ENCODE measurements around the gene TPCN1. TPM values are rescaled to one million over a fixed set of nuclear protein-coding genes. Genes with fewer than 3 reads are reported as not detected.

The TPCN1 gene
- total RNA-seq, 1 experiment from 2014 or later, result 43.0 TPM

- Mint-ChIP-seq H3K4me3 (ENCODE audit: unreplicated experiment) (no peak overlapping the region), H3K9me3 (ENCODE audit: unreplicated experiment) (no peaks in the 10 kb centered on the region), H3K4me1 (ENCODE audit: insufficient read depth, unreplicated experiment) (peaks cover 6% of the 10 kb centered on the region), H3K27ac (ENCODE audit: low read depth, unreplicated experiment) (peak overlapping the region; percentile 14), H3K36me3 (ENCODE audit: insufficient read depth, unreplicated experiment) (peaks cover 59% of the 10 kb centered on the region), H3K27me3 (ENCODE audit: insufficient read depth, unreplicated experiment) (no peaks in the 10 kb centered on the region)
- DNase-seq (ENCODE audit: unreplicated experiment), result peak; percentile 71
- no peak for TF ChIP-seq CTCF (IDR thresholded peaks at IDR 0.05; ENCODE audit: unreplicated experiment)
- ChIA-PET CTCF (interaction anchor here (0.6 to 1.0 kb wide), 2 partner anchors 57 to 664 kb away, joined by 3 to 4 read pairs; no protein-coding TSS in a partner anchor), POLR2A (interaction anchor here (3.1 to 13.3 kb wide), 2 partner anchors 9 to 10 kb away, joined by 13 to 237 read pairs; partner anchors contain the start of gene TPCN1)
- intact Hi-C loops (cut with micrococcal nuclease), result no loop called here
- BruUV-seq (replicated peaks), result no TSS peak
Observed at GRCh38 chr12:113231235-113232088, 10.2 kb downstream of the TPCN1 start.

- H3K27me3 Mint-ChIP-seq (ENCODE audit: insufficient read depth, unreplicated experiment), result no peaks in the 10 kb centered on the region
- no peak for TF ChIP-seq CTCF (IDR thresholded peaks at IDR 0.05; ENCODE audit: unreplicated experiment)
- ChIA-PET CTCF (interaction anchor here (0.6 to 1.0 kb wide), 2 partner anchors 57 to 85 kb away, joined by 3 to 4 read pairs; no protein-coding TSS in a partner anchor), POLR2A (interaction anchor here (3.1 to 13.3 kb wide), 2 partner anchors 9 to 10 kb away, joined by 13 to 237 read pairs; partner anchors contain the start of gene TPCN1)
- DNase-seq (ENCODE audit: unreplicated experiment), result no peak
- H3K36me3 Mint-ChIP-seq (ENCODE audit: insufficient read depth, unreplicated experiment), result peaks cover 64% of the 10 kb centered on the region
- intact Hi-C loops (cut with micrococcal nuclease), result no loop called here
- H3K27ac Mint-ChIP-seq (ENCODE audit: low read depth, unreplicated experiment), result peak overlapping the region; percentile 14
- no peaks in the 10 kb centered on the region for H3K9me3 Mint-ChIP-seq (ENCODE audit: unreplicated experiment)
- peaks cover 6% of the 10 kb centered on the region for H3K4me1 Mint-ChIP-seq (ENCODE audit: insufficient read depth, unreplicated experiment)
- H3K4me3 Mint-ChIP-seq (ENCODE audit: unreplicated experiment), result no peak overlapping the region
- no TSS peak for BruUV-seq (replicated peaks)
Observed at GRCh38 chr12:113232089-113232839, 11.0 kb downstream of the TPCN1 start.

GRCh38 chr12:113232840-113233585, 11.7 kb downstream of the TPCN1 start:
- H3K4me3 Mint-ChIP-seq (ENCODE audit: unreplicated experiment), result no peak overlapping the region
- H3K9me3 Mint-ChIP-seq (ENCODE audit: unreplicated experiment), result no peaks in the 10 kb centered on the region
- intact Hi-C loops (cut with micrococcal nuclease), result no loop called here
- ChIA-PET POLR2A (interaction anchor here (3.1 to 13.3 kb wide), 2 partner anchors 8 to 11 kb away, joined by 13 to 237 read pairs; partner anchors contain the start of gene TPCN1), CTCF (interaction anchor here (0.6 kb wide), 1 partner anchor 84 kb away, joined by 3 read pairs; no protein-coding TSS in a partner anchor)
- H3K27me3 Mint-ChIP-seq (ENCODE audit: insufficient read depth, unreplicated experiment), result no peaks in the 10 kb centered on the region
- BruUV-seq (replicated peaks), result no TSS peak
- peaks cover 70% of the 10 kb centered on the region for H3K36me3 Mint-ChIP-seq (ENCODE audit: insufficient read depth, unreplicated experiment)
- H3K4me1 Mint-ChIP-seq (ENCODE audit: insufficient read depth, unreplicated experiment), result peaks cover 6% of the 10 kb centered on the region
- DNase-seq (ENCODE audit: unreplicated experiment), result peak; percentile 34
- TF ChIP-seq CTCF (IDR thresholded peaks at IDR 0.05; ENCODE audit: unreplicated experiment), result no peak
- no peak overlapping the region for H3K27ac Mint-ChIP-seq (ENCODE audit: low read depth, unreplicated experiment)
